Upper lobe of left lung (tissue), 6 donors: Measurements from ENCODE around the gene MYO5B. TPM values are rescaled to one million over a fixed set of nuclear protein-coding genes. Genes with fewer than 3 reads are reported as not detected.

Experiments
- ATAC-seq, 2 donors: fragments of 200-7000 bp; cut with Tn5 transposase; one replicate each; pipeline ENCODE4 v1.9.1; 2022; ENCODE audit warnings: mild to moderate bottlenecking in 2 of 2, moderate library complexity in 2 of 2; ENCODE audit not compliant: low FRiP score in 2 of 2
- DNase-seq, 2 donors: peaks; one replicate each; pipeline ENCODE4 v3.0.0-alpha.2; 2019 to 2020
- H3K27ac ChIP-seq, 4 donors: fragments of 200-600 bp; sonication (generic); one replicate each; pipeline ENCODE4 v1.5.1; 2016 to 2019
- H3K27me3 ChIP-seq, 4 donors: fragments of 200-600 bp; sonication (generic); one replicate each; pipeline ENCODE4 v1.5.1; 2017 to 2019
- H3K36me3 ChIP-seq, 4 donors: fragments of 200-600 bp; sonication (generic); one replicate each; pipeline ENCODE4 v1.5.1; 2016 to 2019
- H3K4me1 ChIP-seq, 4 donors: fragments of 200-600 bp; sonication (generic); one replicate each; pipeline ENCODE4 v1.5.1; 2018 to 2019
- H3K4me3 ChIP-seq, 4 donors: fragments of 200-600 bp; sonication (generic); one replicate each; pipeline ENCODE4 v1.5.1; 2017 to 2019; ENCODE audit warnings: mild to moderate bottlenecking in 2 of 4, moderate library complexity in 1 of 4
- H3K9me3 ChIP-seq, 4 donors: fragments of 200-600 bp; sonication (generic); one replicate each; pipeline ENCODE4 v1.5.1; 2018 to 2019
- EP300 ChIP-seq, 4 donors: sonication (generic); formaldehyde crosslinking; IDR thresholded peaks; one replicate each; pipeline ENCODE4 v1.5.1; 2017; ENCODE audit warnings: antibody characterized with exemption in 4 of 4, control low read depth in 2 of 4
- POLR2A ChIP-seq, 4 donors: fragments of 450-650 bp; IDR thresholded peaks; one replicate each; pipeline ENCODE4 v1.5.1; 2016 to 2017; ENCODE audit warnings: antibody characterized with exemption in 4 of 4, mild to moderate bottlenecking in 2 of 4
- POLR2AphosphoS5 ChIP-seq, 2 donors: sonication (generic); formaldehyde crosslinking; IDR thresholded peaks; one replicate each; pipeline ENCODE4 v1.5.1; 2017; ENCODE audit warnings: antibody characterized with exemption in 2 of 2
- WGBS, 2 donors: methylation state at CpG; one replicate each; pipeline ENCODE4 v1.1.5; 2017 to 2018; 5-methylcytosine and 5-hydroxymethylcytosine counted together
- total RNA-seq, 6 donors: library from RNA; depleted of rRNA in 4 of 6; stranded (reverse); fragments of >200 nt in 4 of 6; gene quantifications; one replicate each; pipeline versions ENCODE4 v1.1.0 to v1.2.1, GENCODE V29; 2016 to 2021
- TF ChIP-seq, protein P1 (sequence below), 6 experiments: fragments of 450-650 bp in 4 of 6; fragments of 200-600 bp in 2 of 6; sonication (generic) in 2 of 6; IDR thresholded peaks; one replicate each; pipeline ENCODE4 v1.5.1; 2016 to 2019; ENCODE audit warnings: antibody characterized with exemption in 6 of 6
- donor health status: DM: no; HTN: no; CAD: no; lungs with moderate emphysema.
- donor health status: DM: no; HTN: yes; CAD: no; lungs with severe emphysema.

The MYO5B gene
- total RNA-seq, 6 donors from 2014 or later: 25.4 to 95.2 (median 49.6) TPM

GRCh38 chr18:50189160-50189559, 5.8 kb downstream of the MYO5B start:
- H3K36me3 ChIP-seq: no peaks in the 10 kb centered on the region
- WGBS, 2 donors: 69 to 71% methylated on average over 1 of the region's 1 CpG
- ATAC-seq: no peak
- no peak overlapping the region for H3K27ac ChIP-seq
- H3K4me1 ChIP-seq: peaks cover under 1 to 13% (median 1%) of the 10 kb centered on the region in 4 donors
- H3K9me3 ChIP-seq: no peaks in the 10 kb centered on the region
- peaks cover 0 to 11% (median 8%) of the 10 kb centered on the region in 4 donors for H3K27me3 ChIP-seq
- DNase-seq: no peak
- H3K4me3 ChIP-seq: no peak overlapping the region
- TF ChIP-seq POLR2A (IDR thresholded peaks at IDR 0.05): no peak
- no peak for TF ChIP-seq POLR2AphosphoS5 (IDR thresholded peaks at IDR 0.05)
- no peak for TF ChIP-seq EP300 (IDR thresholded peaks at IDR 0.05)
- TF ChIP-seq, protein P1, sequence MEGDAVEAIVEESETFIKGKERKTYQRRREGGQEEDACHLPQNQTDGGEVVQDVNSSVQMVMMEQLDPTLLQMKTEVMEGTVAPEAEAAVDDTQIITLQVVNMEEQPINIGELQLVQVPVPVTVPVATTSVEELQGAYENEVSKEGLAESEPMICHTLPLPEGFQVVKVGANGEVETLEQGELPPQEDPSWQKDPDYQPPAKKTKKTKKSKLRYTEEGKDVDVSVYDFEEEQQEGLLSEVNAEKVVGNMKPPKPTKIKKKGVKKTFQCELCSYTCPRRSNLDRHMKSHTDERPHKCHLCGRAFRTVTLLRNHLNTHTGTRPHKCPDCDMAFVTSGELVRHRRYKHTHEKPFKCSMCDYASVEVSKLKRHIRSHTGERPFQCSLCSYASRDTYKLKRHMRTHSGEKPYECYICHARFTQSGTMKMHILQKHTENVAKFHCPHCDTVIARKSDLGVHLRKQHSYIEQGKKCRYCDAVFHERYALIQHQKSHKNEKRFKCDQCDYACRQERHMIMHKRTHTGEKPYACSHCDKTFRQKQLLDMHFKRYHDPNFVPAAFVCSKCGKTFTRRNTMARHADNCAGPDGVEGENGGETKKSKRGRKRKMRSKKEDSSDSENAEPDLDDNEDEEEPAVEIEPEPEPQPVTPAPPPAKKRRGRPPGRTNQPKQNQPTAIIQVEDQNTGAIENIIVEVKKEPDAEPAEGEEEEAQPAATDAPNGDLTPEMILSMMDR (IDR thresholded peaks at IDR 0.05): no peak

DNA sequence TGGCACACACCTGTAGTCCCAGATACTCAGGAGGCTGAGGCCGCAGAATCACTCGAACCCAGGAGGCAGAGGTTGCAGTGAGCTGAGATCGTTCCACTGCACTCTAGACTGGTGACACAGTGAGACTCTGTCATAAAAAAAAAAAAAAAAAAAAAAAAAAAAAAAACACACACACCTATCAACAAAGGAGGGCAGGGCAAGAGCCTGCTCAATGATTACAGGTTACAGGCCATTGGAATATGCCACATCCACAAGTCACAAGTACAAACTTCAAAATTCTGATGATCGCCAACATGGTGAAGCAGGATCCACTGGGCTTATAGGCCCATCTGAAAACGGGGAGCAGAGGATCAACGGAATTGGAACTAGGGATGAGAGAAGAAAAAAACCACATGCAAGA, 6.3 kb downstream of the MYO5B start:
- H3K36me3 ChIP-seq: no peaks in the 10 kb centered on the region
- no peak overlapping the region for H3K4me3 ChIP-seq
- no peak for ATAC-seq
- DNase-seq: no peak
- H3K27me3 ChIP-seq: peaks cover 0 to 6% (median 3%) of the 10 kb centered on the region in 4 donors
- H3K9me3 ChIP-seq: no peaks in the 10 kb centered on the region
- TF ChIP-seq, protein P1 (IDR thresholded peaks at IDR 0.05): no peak
- no peak for TF ChIP-seq POLR2A (IDR thresholded peaks at IDR 0.05)
- no peak for TF ChIP-seq EP300 (IDR thresholded peaks at IDR 0.05)
- no peak for TF ChIP-seq POLR2AphosphoS5 (IDR thresholded peaks at IDR 0.05)
- H3K4me1 ChIP-seq: peaks cover 0 to 7% (median 0%) of the 10 kb centered on the region in 4 donors
- WGBS, 2 donors: 81 to 89% methylated on average over 6 of the region's 6 CpGs
- H3K27ac ChIP-seq: no peak overlapping the region

DNA sequence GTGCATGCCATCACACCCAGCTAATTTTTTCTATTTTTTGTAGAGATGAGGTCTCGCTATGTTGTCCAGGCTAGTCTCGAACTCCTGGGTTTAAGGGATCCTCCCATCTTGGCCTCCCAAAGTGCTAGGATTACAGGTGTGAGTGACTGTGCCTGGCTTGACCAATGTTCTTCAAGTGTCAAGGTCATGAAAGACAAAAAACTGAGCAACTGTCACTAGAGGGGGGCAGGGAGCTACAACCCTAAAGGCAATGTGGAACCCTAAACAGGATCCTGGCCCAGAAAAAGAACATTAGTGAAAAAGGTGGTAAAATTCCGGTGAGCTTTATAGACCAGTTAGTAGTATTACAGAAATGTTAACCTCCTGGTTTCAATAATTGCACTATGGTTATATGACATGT, 7.3 kb downstream of the MYO5B start:
- TF ChIP-seq EP300 (IDR thresholded peaks at IDR 0.05) (no peak), POLR2A (IDR thresholded peaks at IDR 0.05) (no peak)
- TF ChIP-seq, protein P1 (IDR thresholded peaks at IDR 0.05): no peak
- Histone ChIP-seq H3K4me1 (no peaks in the 10 kb centered on the region), H3K4me3 (no peak overlapping the region), H3K27me3 (no peaks in the 10 kb centered on the region), H3K27ac (no peak overlapping the region), H3K36me3 (no peaks in the 10 kb centered on the region), H3K9me3 (no peaks in the 10 kb centered on the region)
- 90 to 91% methylated on average over 3 of the region's 3 CpGs for WGBS, 2 donors
- ATAC-seq (no peak), DNase-seq (no peak)

GRCh38 chr18:50186385-50186784, 8.6 kb downstream of the MYO5B start:
- DNase-seq: no peak
- Histone ChIP-seq H3K36me3 (no peaks in the 10 kb centered on the region), H3K4me1 (no peaks in the 10 kb centered on the region), H3K27me3 (no peaks in the 10 kb centered on the region), H3K4me3 (no peak overlapping the region), H3K9me3 (no peaks in the 10 kb centered on the region), H3K27ac (no peak overlapping the region)
- no peak for ATAC-seq
- TF ChIP-seq, protein P1 (IDR thresholded peaks at IDR 0.05): no peak
- TF ChIP-seq POLR2AphosphoS5 (IDR thresholded peaks at IDR 0.05) (no peak), EP300 (IDR thresholded peaks at IDR 0.05) (no peak), POLR2A (IDR thresholded peaks at IDR 0.05) (no peak)
- whole genome bisulfite sequencing, 2 donors: 79 to 85% methylated on average over 1 of the region's 1 CpG

DNA sequence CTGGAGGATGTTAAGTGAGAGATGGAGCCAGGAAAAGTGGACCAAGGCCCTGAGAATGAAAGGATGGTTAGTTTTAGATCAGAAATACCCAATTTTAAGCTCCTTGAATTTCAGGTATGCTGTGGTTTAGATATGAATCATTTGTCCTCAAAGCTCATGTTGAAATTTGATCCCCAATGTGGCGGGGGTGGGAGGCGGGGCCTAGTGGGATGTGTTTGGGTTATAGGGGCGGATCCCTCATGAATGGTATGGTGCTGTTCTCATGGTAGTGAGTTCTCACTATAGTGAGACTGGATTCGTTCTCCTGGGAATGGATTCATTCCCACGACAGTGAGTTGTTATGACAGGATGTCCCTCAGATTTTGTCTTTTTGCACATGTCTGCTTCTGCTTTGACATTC, 11.4 kb downstream of the MYO5B start:
- ATAC-seq (no peak), DNase-seq (no peak)
- Histone ChIP-seq H3K27me3 (no peaks in the 10 kb centered on the region), H3K36me3 (no peaks in the 10 kb centered on the region), H3K4me3 (no peak overlapping the region), H3K9me3 (no peaks in the 10 kb centered on the region), H3K4me1 (no peaks in the 10 kb centered on the region), H3K27ac (no peak overlapping the region)
- WGBS, 2 donors: 71 to 74% methylated on average over 5 of the region's 5 CpGs
- TF ChIP-seq POLR2A (IDR thresholded peaks at IDR 0.05) (no peak), EP300 (IDR thresholded peaks at IDR 0.05) (no peak), POLR2AphosphoS5 (IDR thresholded peaks at IDR 0.05) (no peak)
- TF ChIP-seq, protein P1 (IDR thresholded peaks at IDR 0.05): no peak
